ENCODE results near the gene RBCK1. TPM values are rescaled to one million over a fixed set of nuclear protein-coding genes. Genes with fewer than 3 reads are reported as not detected.
"Not testable (repeated sequence)": the region's sequence is repeated elsewhere in the genome, so short reads cannot be mapped to it uniquely, and the experiment has no call there.

Gene RBCK1
- total RNA-seq, 1 donor from 2014 or later: 202 TPM

DNA sequence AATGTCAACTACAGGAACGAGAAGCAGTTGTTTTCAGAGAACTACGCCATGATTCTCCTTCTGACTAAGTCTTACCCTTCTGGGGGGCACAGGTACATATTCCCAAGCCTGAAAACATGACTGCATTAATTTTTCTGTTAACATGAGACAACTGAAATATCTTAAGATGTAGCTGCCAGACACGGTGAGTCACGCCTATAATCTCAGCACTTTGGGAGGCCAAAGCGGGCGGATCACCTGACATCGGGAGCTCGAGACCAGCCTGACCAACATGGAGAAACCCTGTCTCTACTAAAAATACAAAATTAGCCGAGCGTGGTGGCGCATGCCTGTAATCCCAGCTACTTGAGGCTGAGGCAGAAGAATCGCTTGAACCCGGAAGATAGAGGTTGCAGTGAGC, 32.5 kb downstream of the RBCK1 start:
- H3K4me3 ChIP-seq (ENCODE audit: low read depth, low read length): no peak overlapping the region
- TF ChIP-seq, protein P1, sequence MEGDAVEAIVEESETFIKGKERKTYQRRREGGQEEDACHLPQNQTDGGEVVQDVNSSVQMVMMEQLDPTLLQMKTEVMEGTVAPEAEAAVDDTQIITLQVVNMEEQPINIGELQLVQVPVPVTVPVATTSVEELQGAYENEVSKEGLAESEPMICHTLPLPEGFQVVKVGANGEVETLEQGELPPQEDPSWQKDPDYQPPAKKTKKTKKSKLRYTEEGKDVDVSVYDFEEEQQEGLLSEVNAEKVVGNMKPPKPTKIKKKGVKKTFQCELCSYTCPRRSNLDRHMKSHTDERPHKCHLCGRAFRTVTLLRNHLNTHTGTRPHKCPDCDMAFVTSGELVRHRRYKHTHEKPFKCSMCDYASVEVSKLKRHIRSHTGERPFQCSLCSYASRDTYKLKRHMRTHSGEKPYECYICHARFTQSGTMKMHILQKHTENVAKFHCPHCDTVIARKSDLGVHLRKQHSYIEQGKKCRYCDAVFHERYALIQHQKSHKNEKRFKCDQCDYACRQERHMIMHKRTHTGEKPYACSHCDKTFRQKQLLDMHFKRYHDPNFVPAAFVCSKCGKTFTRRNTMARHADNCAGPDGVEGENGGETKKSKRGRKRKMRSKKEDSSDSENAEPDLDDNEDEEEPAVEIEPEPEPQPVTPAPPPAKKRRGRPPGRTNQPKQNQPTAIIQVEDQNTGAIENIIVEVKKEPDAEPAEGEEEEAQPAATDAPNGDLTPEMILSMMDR (IDR thresholded peaks at IDR 0.05; ENCODE audit: insufficient read depth, low read length, severe bottlenecking): no peak
- no peaks in the 10 kb centered on the region for H3K27me3 ChIP-seq (ENCODE audit: control insufficient read depth, insufficient read depth, low read length)
- DNase-seq (ENCODE audit: low read depth) (no peak), FAIRE-seq (no peak)
- H3K36me3 ChIP-seq (ENCODE audit: control insufficient read depth, insufficient read depth, low read length): peaks cover 40% of the 10 kb centered on the region

DNA sequence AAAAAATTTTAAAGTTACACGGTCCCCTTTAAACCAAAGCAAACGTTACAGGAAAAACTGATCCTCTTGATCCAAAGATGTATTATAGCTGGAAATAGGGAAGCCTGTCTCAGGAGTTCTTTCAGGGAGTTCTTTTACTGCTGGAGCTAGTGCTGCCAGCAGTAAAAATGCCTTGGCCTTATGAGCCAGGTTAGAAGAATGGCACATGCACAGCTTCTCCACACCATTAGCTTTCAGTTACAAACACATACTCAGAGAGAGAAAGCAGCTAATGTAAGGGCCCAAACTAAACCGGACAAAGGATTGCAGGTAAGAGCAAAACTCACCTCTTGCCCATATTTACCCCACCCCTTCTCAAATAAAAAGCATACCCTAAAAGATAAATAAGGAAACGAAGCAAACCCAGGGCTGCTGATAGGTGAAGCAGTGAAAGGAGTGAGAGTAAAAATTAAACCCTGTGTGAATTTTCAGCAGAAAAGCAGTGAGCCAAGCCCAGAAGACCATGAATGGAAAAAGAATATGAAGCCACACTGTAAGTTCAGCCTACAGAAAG, 35.2 kb downstream of the RBCK1 start:
- TF ChIP-seq, protein P1 (IDR thresholded peaks at IDR 0.05; ENCODE audit: insufficient read depth, low read length, severe bottlenecking): no peak
- peaks cover 34% of the 10 kb centered on the region for H3K36me3 ChIP-seq (ENCODE audit: control insufficient read depth, insufficient read depth, low read length)
- H3K27me3 ChIP-seq (ENCODE audit: control insufficient read depth, insufficient read depth, low read length): no peaks in the 10 kb centered on the region
- no peak overlapping the region for H3K4me3 ChIP-seq (ENCODE audit: low read depth, low read length)
- no peak for FAIRE-seq
- no peak for DNase-seq (ENCODE audit: low read depth)

DNA sequence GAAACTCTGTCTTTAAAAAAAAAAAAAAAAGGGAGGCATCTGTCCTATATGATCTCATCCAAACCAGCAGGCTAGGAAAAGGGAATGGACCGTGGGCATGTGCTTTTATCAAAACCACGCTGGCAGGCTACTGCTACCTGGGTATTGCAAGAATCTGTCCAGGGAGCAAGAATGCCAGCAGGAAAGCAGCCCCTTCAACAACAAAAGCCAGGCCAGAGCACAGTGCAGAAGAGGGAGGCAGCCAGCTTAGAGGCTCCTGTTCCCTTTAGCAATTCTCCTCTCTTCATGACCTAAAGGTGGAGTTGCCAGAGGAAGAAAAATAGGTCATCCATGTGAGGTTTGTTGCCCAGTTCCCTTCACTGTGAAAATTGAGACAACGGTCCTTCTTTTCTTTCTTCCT, 36.0 kb downstream of the RBCK1 start:
- DNase-seq (ENCODE audit: low read depth): no peak
- Histone ChIP-seq H3K4me3 (ENCODE audit: low read depth, low read length) (no peak overlapping the region), H3K27me3 (ENCODE audit: control insufficient read depth, insufficient read depth, low read length) (no peaks in the 10 kb centered on the region), H3K36me3 (ENCODE audit: control insufficient read depth, insufficient read depth, low read length) (peaks cover 27% of the 10 kb centered on the region)
- FAIRE-seq: no peak
- TF ChIP-seq, protein P1 (IDR thresholded peaks at IDR 0.05; ENCODE audit: insufficient read depth, low read length, severe bottlenecking): no peak

DNA sequence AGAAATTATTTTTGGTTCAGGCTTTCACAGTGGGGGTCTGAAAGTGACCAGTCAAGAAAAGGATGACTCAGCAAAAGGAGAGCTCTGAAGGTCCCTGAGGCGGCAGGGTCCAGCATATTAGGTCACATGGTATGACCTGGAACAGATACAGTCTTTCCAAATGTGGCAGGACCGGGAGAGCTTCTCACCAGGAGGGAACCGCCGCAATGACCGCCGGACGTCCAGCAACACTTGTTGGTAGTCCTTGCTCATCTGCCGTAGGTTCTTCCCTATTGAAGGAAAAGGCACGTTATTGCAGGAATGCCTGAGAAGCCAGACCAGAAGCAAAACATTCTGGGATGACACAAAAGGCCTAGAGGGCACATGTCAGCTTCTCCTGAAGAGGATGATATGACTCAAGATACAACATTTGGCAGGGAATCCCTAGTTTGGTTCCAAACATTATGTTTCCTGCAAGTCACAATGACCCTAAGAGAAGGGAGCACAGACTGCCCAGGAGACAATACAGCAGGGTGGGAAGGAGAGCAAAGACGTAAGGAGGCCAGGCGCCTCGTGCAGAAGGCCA, 36.8 kb downstream of the RBCK1 start:
- DNase-seq (ENCODE audit: low read depth): peak; percentile 10
- peaks cover 21% of the 10 kb centered on the region for H3K36me3 ChIP-seq (ENCODE audit: control insufficient read depth, insufficient read depth, low read length)
- TF ChIP-seq, protein P1 (IDR thresholded peaks at IDR 0.05; ENCODE audit: insufficient read depth, low read length, severe bottlenecking): no peak
- no peak for FAIRE-seq
- no peak overlapping the region for H3K4me3 ChIP-seq (ENCODE audit: low read depth, low read length)
- H3K27me3 ChIP-seq (ENCODE audit: control insufficient read depth, insufficient read depth, low read length): no peaks in the 10 kb centered on the region

DNA sequence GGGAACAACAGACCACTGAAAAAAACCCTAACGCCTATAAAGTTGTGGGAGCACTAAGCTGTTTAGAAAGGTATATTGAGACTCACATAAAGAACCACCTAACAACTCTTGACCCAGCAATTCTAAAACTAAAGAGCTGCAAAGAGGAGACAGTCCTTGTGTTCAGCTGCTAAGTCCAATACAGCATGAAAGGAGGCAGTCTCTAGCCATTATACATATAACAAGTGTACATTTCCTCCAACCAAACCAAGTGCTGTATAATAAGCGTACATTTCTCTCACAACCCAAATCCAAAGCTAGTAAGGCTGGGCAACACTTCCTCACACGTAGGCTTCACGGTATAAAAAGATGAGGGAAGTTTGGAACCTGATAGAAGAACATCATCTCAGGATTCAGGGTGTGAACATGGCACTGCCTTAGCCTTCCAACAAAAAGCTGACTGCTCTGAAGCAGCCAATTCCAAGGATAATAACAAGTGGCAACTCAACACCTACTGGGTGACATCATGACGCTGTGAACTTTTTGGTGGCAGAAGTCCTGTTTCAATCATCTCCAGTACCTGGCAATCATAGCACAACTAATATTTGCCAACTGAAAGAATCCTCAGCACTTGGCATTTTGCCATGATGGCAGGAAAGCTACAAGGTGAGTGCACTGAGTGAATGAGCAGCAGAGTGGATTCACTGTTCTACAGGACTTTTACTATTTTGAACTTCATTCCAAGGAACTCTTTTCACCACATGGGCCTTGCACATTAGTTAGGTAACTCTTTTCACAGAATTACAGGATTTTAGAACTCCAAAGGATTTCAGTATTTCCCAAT, 37.6 kb downstream of the RBCK1 start:
- Histone ChIP-seq H3K27me3 (ENCODE audit: control insufficient read depth, insufficient read depth, low read length) (no peaks in the 10 kb centered on the region), H3K36me3 (ENCODE audit: control insufficient read depth, insufficient read depth, low read length) (peaks cover 19% of the 10 kb centered on the region), H3K4me3 (ENCODE audit: low read depth, low read length) (no peak overlapping the region)
- DNase-seq (ENCODE audit: low read depth) (no peak), FAIRE-seq (peak; percentile 83)
- TF ChIP-seq, protein P1 (IDR thresholded peaks at IDR 0.05; ENCODE audit: insufficient read depth, low read length, severe bottlenecking): no peak

DNA sequence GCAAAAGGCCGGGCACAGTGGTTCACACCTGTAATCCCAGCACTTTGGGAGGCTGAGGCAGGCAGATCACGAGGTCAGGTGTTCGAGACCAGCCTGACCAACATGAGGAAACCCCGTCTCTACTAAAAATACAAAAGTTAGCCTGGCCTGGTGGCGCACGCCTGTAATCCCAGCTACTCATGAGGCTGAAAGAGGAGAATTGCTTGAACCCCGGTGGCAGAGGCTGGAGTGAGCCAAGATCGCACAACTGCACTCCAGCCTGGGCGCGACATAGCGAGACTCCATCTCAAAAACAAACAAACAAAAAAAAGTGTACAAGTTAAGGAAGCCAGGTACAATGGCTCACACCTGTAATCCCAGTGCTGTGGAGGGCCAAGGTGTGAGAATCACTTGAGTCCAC, 43.9 kb downstream of the RBCK1 start:
- DNase-seq (ENCODE audit: low read depth); H3K36me3 ChIP-seq (ENCODE audit: control insufficient read depth, insufficient read depth, low read length); H3K27me3 ChIP-seq (ENCODE audit: control insufficient read depth, insufficient read depth, low read length); H3K4me3 ChIP-seq (ENCODE audit: low read depth, low read length); FAIRE-seq: not testable (repeated sequence)
